ENCODE measurements around the gene KLHL30. TPM values are rescaled to one million over a fixed set of nuclear protein-coding genes. Genes with fewer than 3 reads are reported as not detected.

Gene KLHL30
- total RNA-seq, 1 experiment from 2014 or later = not detected

GRCh38 chr2:238123218-238123971 lies 15.1 kb upstream of the KLHL30 start:
- Histone ChIP-seq H3K18ac (ENCODE audit: insufficient read length, low read depth, low read length) (no peak overlapping the region), H2BK15ac (ENCODE audit: low read depth, low read length) (no peak overlapping the region), H2AK5ac (ENCODE audit: insufficient read length, low read length) (no peak overlapping the region), H3K9ac (ENCODE audit: extremely low read depth, insufficient read length, low read length) (no peak overlapping the region), H3K4me2 (ENCODE audit: insufficient read depth, insufficient read length, low read length) (no peak overlapping the region), H3K14ac (ENCODE audit: insufficient read depth, low read length) (no peak overlapping the region), H2AFZ (ENCODE audit: low read length) (no peak overlapping the region), H3K56ac (ENCODE audit: insufficient read length, low read depth, low read length) (no peak overlapping the region), H2BK12ac (ENCODE audit: insufficient read length, low read depth, low read length) (no peak overlapping the region), H4K8ac (replicated peaks; ENCODE audit: insufficient read length, low read depth, low read length) (no peak overlapping the region), H2BK5ac (ENCODE audit: insufficient read length, low read length) (no peak overlapping the region), H2BK120ac (ENCODE audit: low read depth, low read length, poor library complexity, severe bottlenecking) (no peak overlapping the region), H3K79me1 (ENCODE audit: insufficient read depth, low read depth, low read length, poor library complexity, severe bottlenecking) (no peaks in the 10 kb centered on the region), H3K9me3 (ENCODE audit: control insufficient read depth, low read depth, low read length) (no peaks in the 10 kb centered on the region), H3K4me1 (ENCODE audit: insufficient read depth, low read length) (no peaks in the 10 kb centered on the region), H3T11ph (ENCODE audit: low read length) (no peak overlapping the region), H3K23me2 (ENCODE audit: insufficient read length, low read depth, low read length, poor library complexity, severe bottlenecking) (no peaks in the 10 kb centered on the region), H3K23ac (ENCODE audit: insufficient read length, low read depth, low read length) (no peak overlapping the region), H4K91ac (ENCODE audit: insufficient read length, low read depth, low read length) (no peak overlapping the region), H4K5ac (ENCODE audit: insufficient read length, low read depth, low read length) (no peak overlapping the region), H2BK20ac (ENCODE audit: low read depth, low read length, poor library complexity, severe bottlenecking) (no peak overlapping the region), H3K27me3 (ENCODE audit: insufficient read depth, low read length) (no peaks in the 10 kb centered on the region), H3K79me2 (ENCODE audit: insufficient read depth, low read length) (no peaks in the 10 kb centered on the region), H3K27ac (ENCODE audit: insufficient read length, low read depth, low read length) (no peak overlapping the region), H3K4ac (ENCODE audit: low read depth, low read length) (no peak overlapping the region), H4K20me1 (ENCODE audit: control insufficient read depth, insufficient read depth, insufficient read length) (no peaks in the 10 kb centered on the region)
- Mint-ChIP-seq H3K4me3 (no peak overlapping the region), H3K27ac (no peak overlapping the region), H3K36me3 (ENCODE audit: insufficient read depth in 1 of 3, low read depth in 3 of 3) (no peaks in the 10 kb centered on the region), H3K9me3 (peaks cover 0 to under 1% of the 10 kb centered on the region in 2 experiments; a peak in 3 of 5 replicates), H3K27me3 (ENCODE audit: low read depth) (peaks cover 4% of the 10 kb centered on the region), H3K4me1 (no peaks in the 10 kb centered on the region)
- no peak for DNase-seq
- no CpG with 5 or more reads among the region's 22 CpGs for WGBS (ENCODE audit: extremely low coverage, insufficient read length, low lambda C conversion rate)
- TF ChIP-seq, protein P1, sequence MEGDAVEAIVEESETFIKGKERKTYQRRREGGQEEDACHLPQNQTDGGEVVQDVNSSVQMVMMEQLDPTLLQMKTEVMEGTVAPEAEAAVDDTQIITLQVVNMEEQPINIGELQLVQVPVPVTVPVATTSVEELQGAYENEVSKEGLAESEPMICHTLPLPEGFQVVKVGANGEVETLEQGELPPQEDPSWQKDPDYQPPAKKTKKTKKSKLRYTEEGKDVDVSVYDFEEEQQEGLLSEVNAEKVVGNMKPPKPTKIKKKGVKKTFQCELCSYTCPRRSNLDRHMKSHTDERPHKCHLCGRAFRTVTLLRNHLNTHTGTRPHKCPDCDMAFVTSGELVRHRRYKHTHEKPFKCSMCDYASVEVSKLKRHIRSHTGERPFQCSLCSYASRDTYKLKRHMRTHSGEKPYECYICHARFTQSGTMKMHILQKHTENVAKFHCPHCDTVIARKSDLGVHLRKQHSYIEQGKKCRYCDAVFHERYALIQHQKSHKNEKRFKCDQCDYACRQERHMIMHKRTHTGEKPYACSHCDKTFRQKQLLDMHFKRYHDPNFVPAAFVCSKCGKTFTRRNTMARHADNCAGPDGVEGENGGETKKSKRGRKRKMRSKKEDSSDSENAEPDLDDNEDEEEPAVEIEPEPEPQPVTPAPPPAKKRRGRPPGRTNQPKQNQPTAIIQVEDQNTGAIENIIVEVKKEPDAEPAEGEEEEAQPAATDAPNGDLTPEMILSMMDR (conservative IDR thresholded peaks at IDR 0.05) = no peak
